Thoracic aorta (tissue), 2 donors: ENCODE data around the gene IGF1. TPM values are rescaled to one million over a fixed set of nuclear protein-coding genes. Genes with fewer than 3 reads are reported as not detected.

Experiments used
- ATAC-seq: fragments of 150-250 bp; one replicate; pipeline ENCODE4 v1.8.0; 2017; ENCODE audit warnings: low read depth; ENCODE audit not compliant: insufficient number of reproducible peaks, low FRiP score
- DNase-seq: peaks from one replicate; pipeline ENCODE4 v3.0.0-alpha.2; 2020; ENCODE audit warnings: low spot score
- H3K27ac ChIP-seq, 2 donors: fragments of 200-600 bp; sonication (generic); 1 replicate in 1 of 2; 2 replicates in 1 of 2; pipeline ENCODE4 v1.5.1; 2016; ENCODE audit warnings: mild to moderate bottlenecking in 2 of 2, moderate library complexity in 2 of 2
- H3K27me3 ChIP-seq: fragments of 200-600 bp; sonication (generic); replicated peaks from 2 replicates; pipeline ENCODE4 v1.6.0; 2016; ENCODE audit warnings: mild to moderate bottlenecking; ENCODE audit not compliant: insufficient read depth
- H3K36me3 ChIP-seq: fragments of 200-600 bp; sonication (generic); one replicate; pipeline ENCODE4 v1.5.1; 2016
- H3K4me1 ChIP-seq, 2 donors: fragments of 200-600 bp; sonication (generic); 1 replicate in 1 of 2; 2 replicates in 1 of 2; pipeline versions ENCODE4 v1.5.1 to v1.6.0; 2016; ENCODE audit warnings: low read depth in 2 of 2, mild to moderate bottlenecking in 1 of 2; ENCODE audit not compliant: control insufficient read depth in 1 of 2
- H3K4me3 ChIP-seq: fragments of 200-600 bp; sonication (generic); 2 replicates; pipeline ENCODE4 v1.5.1; 2016; ENCODE audit warnings: mild to moderate bottlenecking
- H3K9me3 ChIP-seq: fragments of 200-600 bp; sonication (generic); 2 replicates; pipeline ENCODE4 v1.5.1; 2016
- total RNA-seq, 2 donors: library from RNA; depleted of rRNA; stranded (reverse); fragments of >200 nt; gene quantifications; one replicate each; pipeline versions ENCODE4 v1.1.0 to v1.2.3, GENCODE V29; 2016
- TF ChIP-seq, protein P1 (sequence below): fragments of 200-600 bp; sonication (generic); IDR thresholded peaks from one replicate; pipeline ENCODE4 v1.5.1; 2019; ENCODE audit warnings: antibody characterized with exemption

Gene IGF1
- total RNA-seq, 2 donors from 2014 or later = 37.9 to 44.0 TPM

DNA sequence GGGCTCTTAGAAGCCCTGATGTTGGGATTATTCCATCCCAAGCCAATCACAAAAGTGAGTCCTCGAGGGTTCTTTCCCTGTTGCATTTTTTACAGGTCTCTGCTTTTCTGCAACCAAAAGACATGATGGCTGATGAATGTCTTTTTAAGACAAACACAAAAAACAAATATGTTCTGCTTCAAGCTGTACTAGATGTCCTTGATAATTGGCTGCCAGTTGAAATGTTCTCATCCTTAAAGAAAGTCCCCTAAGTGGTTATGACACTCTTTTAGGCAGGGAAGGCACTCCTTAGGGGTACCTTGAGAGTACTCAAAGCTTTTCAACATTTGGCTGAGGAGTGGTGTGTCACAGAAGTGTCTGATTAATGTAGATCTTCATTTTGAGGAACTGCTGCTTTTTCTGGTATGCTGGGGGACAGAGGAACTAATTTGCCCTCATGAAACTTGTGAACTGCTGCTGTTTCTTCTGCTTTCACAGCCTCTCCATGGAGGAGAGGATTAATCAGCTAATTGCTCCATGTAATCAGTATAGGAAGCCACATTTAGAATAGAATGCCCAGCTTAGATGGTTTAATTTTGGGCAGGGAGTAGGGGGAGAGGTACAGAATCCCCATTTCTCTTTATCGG is 22.8 kb upstream of the IGF1 start:
- H3K4me3 ChIP-seq = no peak overlapping the region
- H3K27me3 ChIP-seq = no peaks in the 10 kb centered on the region
- no peaks in the 10 kb centered on the region for H3K4me1 ChIP-seq
- H3K27ac ChIP-seq = no peak overlapping the region
- no peaks in the 10 kb centered on the region for H3K9me3 ChIP-seq
- TF ChIP-seq, protein P1, sequence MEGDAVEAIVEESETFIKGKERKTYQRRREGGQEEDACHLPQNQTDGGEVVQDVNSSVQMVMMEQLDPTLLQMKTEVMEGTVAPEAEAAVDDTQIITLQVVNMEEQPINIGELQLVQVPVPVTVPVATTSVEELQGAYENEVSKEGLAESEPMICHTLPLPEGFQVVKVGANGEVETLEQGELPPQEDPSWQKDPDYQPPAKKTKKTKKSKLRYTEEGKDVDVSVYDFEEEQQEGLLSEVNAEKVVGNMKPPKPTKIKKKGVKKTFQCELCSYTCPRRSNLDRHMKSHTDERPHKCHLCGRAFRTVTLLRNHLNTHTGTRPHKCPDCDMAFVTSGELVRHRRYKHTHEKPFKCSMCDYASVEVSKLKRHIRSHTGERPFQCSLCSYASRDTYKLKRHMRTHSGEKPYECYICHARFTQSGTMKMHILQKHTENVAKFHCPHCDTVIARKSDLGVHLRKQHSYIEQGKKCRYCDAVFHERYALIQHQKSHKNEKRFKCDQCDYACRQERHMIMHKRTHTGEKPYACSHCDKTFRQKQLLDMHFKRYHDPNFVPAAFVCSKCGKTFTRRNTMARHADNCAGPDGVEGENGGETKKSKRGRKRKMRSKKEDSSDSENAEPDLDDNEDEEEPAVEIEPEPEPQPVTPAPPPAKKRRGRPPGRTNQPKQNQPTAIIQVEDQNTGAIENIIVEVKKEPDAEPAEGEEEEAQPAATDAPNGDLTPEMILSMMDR = no peak
- ATAC-seq = no peak
- no peak for DNase-seq
- no peaks in the 10 kb centered on the region for H3K36me3 ChIP-seq

DNA sequence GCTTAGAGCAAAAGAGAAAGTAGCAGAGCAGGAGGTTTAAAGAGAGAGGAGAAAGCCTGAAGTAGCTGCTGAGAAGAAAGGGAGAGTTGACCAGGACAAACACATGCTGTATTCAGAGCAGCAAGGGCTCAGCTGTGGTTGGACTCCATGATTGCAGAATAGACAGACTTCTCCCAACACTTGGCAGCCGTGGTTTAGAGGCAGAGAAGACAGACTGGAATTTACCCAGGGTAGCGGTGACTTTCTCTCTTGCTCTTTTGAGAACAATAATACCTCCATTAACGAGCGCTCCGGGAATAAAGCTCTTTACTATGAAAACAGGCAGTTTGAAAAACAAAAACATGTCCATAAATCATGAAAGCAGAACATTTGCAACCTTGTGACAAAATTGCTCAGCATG is 21.4 kb upstream of the IGF1 start:
- ATAC-seq = no peak
- H3K27ac ChIP-seq = no peak overlapping the region
- no peaks in the 10 kb centered on the region for H3K9me3 ChIP-seq
- no peak for DNase-seq
- H3K4me3 ChIP-seq = no peak overlapping the region
- H3K4me1 ChIP-seq = no peaks in the 10 kb centered on the region
- H3K27me3 ChIP-seq = no peaks in the 10 kb centered on the region
- TF ChIP-seq, protein P1 = no peak
- H3K36me3 ChIP-seq = no peaks in the 10 kb centered on the region

DNA sequence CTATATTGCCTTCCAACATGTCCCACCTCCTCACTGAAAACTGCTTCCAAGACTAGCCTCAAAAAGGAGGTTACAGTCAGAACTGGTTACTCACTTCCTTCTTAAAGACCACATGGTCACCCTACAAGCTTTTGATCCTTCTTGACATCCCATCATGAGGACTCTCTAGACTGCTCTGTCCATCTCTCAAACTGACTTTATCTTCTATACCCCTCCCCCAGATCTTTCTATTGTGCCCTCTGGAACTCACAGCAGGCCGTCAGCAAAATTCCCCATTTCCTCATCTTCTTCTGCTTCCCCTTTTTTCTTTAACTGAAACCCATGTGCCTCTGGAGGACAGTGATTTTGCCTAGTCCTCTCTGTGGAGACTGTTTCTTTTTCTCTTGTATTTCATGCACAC is 18.1 kb upstream of the IGF1 start:
- Histone ChIP-seq H3K27ac (no peak overlapping the region), H3K36me3 (no peaks in the 10 kb centered on the region), H3K4me3 (no peak overlapping the region), H3K9me3 (no peaks in the 10 kb centered on the region), H3K27me3 (no peaks in the 10 kb centered on the region), H3K4me1 (no peaks in the 10 kb centered on the region)
- no peak for DNase-seq
- TF ChIP-seq, protein P1 = no peak
- ATAC-seq = no peak

DNA sequence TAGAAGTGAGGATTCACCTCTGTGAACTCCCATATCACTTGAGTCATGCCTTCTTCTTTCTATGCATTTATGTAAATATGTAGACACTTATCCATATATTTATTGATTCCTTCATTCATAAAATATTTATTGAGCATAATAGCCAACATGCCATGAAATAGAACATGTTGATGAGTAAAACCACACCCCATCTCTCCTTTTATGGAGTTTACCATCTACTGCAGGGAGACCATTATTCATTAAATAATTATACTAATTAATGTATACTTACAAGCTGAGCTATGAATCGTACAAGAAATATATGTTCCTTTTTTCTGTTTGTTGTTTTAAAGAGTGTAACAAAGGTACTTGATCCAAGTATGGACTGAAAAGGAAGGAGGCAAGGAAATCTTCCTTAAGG is 17.4 kb upstream of the IGF1 start:
- Histone ChIP-seq H3K36me3 (no peaks in the 10 kb centered on the region), H3K4me3 (no peak overlapping the region), H3K27me3 (no peaks in the 10 kb centered on the region), H3K9me3 (no peaks in the 10 kb centered on the region), H3K27ac (no peak overlapping the region), H3K4me1 (no peaks in the 10 kb centered on the region)
- DNase-seq (no peak), ATAC-seq (no peak)
- TF ChIP-seq, protein P1 = no peak

DNA sequence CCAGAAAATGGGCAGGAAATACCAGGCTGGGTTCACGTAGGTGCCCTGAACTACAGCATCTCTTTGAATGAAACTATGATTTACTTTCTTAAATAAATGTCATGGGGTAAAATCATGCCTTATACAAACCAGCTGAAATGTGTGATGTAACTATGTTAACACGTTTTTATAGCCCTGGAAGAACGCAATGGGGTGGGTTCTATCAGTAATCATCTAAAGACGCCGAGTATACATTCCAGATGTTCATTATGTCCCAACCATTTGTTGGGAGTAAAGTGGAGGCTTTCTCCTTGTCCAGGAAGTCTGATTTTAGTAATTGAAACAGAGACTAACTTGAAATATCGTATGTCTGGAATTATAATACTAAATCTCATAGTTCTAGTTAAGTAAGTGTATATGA is 16.2 kb upstream of the IGF1 start:
- no peak for DNase-seq
- Histone ChIP-seq H3K27ac (no peak overlapping the region), H3K36me3 (no peaks in the 10 kb centered on the region), H3K4me1 (no peaks in the 10 kb centered on the region), H3K9me3 (no peaks in the 10 kb centered on the region), H3K27me3 (no peaks in the 10 kb centered on the region), H3K4me3 (no peak overlapping the region)
- TF ChIP-seq, protein P1 = no peak
- no peak for ATAC-seq
